GM20000 (cell line): ENCODE data around the gene SLC66A2.

Experiments used
- DNase-seq: peaks from one replicate; pipeline ENCODE4 v3.0.0; 2012; ENCODE audit warnings: low spot score
- CTCF ChIP-seq: IDR thresholded peaks from 2 replicates; pipeline ENCODE4 v1.5.1; 2012; ENCODE audit warnings: mild to moderate bottlenecking, control low read depth; ENCODE audit errors: extremely low read depth, missing control alignments

The SLC66A2 gene

GRCh38 chr18:79905993-79906392, 45.5 kb downstream of the SLC66A2 start:
- DNase-seq = peak; percentile 59
- TF ChIP-seq CTCF = no peak

GRCh38 chr18:79905389-79905911, 46.0 kb downstream of the SLC66A2 start:
- DNase-seq = peak; percentile 37
- TF ChIP-seq CTCF = no peak

- no peak for TF ChIP-seq CTCF
Measured at GRCh38 chr18:79904357-79905147, 46.9 kb downstream of the SLC66A2 start.

GRCh38 chr18:79903787-79904356, 47.6 kb downstream of the SLC66A2 start:
- TF ChIP-seq CTCF = no peak
- DNase-seq = peak; percentile 27

More at GRCh38 chr18:79904357-79905147, 46.9 kb downstream of the SLC66A2 start:
- DNase-seq = no peak

- no peak for TF ChIP-seq CTCF
- DNase-seq = peak; percentile 25
Measured at GRCh38 chr18:79903071-79903635, 48.3 kb downstream of the SLC66A2 start.

GRCh38 chr18:79902640-79903039, 48.8 kb downstream of the SLC66A2 start:
- DNase-seq = peak; percentile 17
- no peak for TF ChIP-seq CTCF

- no peak for DNase-seq
- no peak for TF ChIP-seq CTCF
Measured at GRCh38 chr18:79902075-79902474, 49.4 kb downstream of the SLC66A2 start.
